ENCODE results near the gene CAT. TPM values are rescaled to one million over a fixed set of nuclear protein-coding genes. Genes with fewer than 3 reads are reported as not detected.

CAT gene
- polyA plus RNA-seq, 4 donors: 76.7 to 222 (median 101) TPM

GRCh38 chr11:34457607-34458006 is 18.9 kb downstream of the CAT start:
- Histone ChIP-seq H3K27me3 (ENCODE audit: control insufficient read depth in 3 of 3, insufficient read depth in 3 of 3, low read length in 3 of 3) (no peaks in the 10 kb centered on the region), H3K4me1 (ENCODE audit: control insufficient read depth in 3 of 3, insufficient read depth in 2 of 3, low read depth in 1 of 3, low read length in 2 of 3) (no peaks in the 10 kb centered on the region), H3K9me3 (ENCODE audit: control insufficient read depth in 2 of 2, insufficient read depth in 1 of 2, low read depth in 1 of 2, low read length in 1 of 2) (no peaks in the 10 kb centered on the region), H3K36me3 (ENCODE audit: control insufficient read depth in 3 of 3, insufficient read depth in 2 of 3, low read depth in 1 of 3, low read length in 3 of 3) (peaks cover 21 to 37% (median 28%) of the 10 kb centered on the region in 3 donors), H3K27ac (ENCODE audit: low read depth in 1 of 3, low read length in 2 of 3) (no peak overlapping the region), H3K4me3 (ENCODE audit: low read depth in 1 of 3, low read length in 3 of 3) (no peak overlapping the region)
- FAIRE-seq (no peak), DNase-seq (no peak)
- 91 to 92% (median 91%) methylated on average over 2 of the region's 2 CpGs for WGBS, 3 donors

- WGBS, 3 donors: 91 to 96% (median 92%) methylated on average over 4 of the region's 4 CpGs
- FAIRE-seq (no peak), DNase-seq (no peak)
- no peaks in the 10 kb centered on the region for H3K4me1 ChIP-seq (ENCODE audit: control insufficient read depth in 3 of 3, insufficient read depth in 2 of 3, low read depth in 1 of 3, low read length in 2 of 3)
- H3K4me3 ChIP-seq (ENCODE audit: low read depth in 1 of 3, low read length in 3 of 3): no peak overlapping the region
- peaks cover 24 to 36% (median 25%) of the 10 kb centered on the region in 3 donors for H3K36me3 ChIP-seq (ENCODE audit: control insufficient read depth in 3 of 3, insufficient read depth in 2 of 3, low read depth in 1 of 3, low read length in 3 of 3)
- H3K27me3 ChIP-seq (ENCODE audit: control insufficient read depth in 3 of 3, insufficient read depth in 3 of 3, low read length in 3 of 3): no peaks in the 10 kb centered on the region
- no peak overlapping the region for H3K27ac ChIP-seq (ENCODE audit: low read depth in 1 of 3, low read length in 2 of 3)
- H3K9me3 ChIP-seq (ENCODE audit: control insufficient read depth in 2 of 2, insufficient read depth in 1 of 2, low read depth in 1 of 2, low read length in 1 of 2): no peaks in the 10 kb centered on the region
Observed at GRCh38 chr11:34458525-34458924, 19.8 kb downstream of the CAT start.

GRCh38 chr11:34459507-34460162 is 20.9 kb downstream of the CAT start:
- 93 to 96% (median 95%) methylated on average over 3 of the region's 3 CpGs for WGBS, 3 donors
- no peak for DNase-seq
- FAIRE-seq: no peak
- Histone ChIP-seq H3K9me3 (ENCODE audit: control insufficient read depth in 2 of 2, insufficient read depth in 1 of 2, low read depth in 1 of 2, low read length in 1 of 2) (no peaks in the 10 kb centered on the region), H3K36me3 (ENCODE audit: control insufficient read depth in 3 of 3, insufficient read depth in 2 of 3, low read depth in 1 of 3, low read length in 3 of 3) (peaks cover 29 to 45% (median 31%) of the 10 kb centered on the region in 3 donors), H3K4me1 (ENCODE audit: control insufficient read depth in 3 of 3, insufficient read depth in 2 of 3, low read depth in 1 of 3, low read length in 2 of 3) (no peaks in the 10 kb centered on the region), H3K27me3 (ENCODE audit: control insufficient read depth in 3 of 3, insufficient read depth in 3 of 3, low read length in 3 of 3) (no peaks in the 10 kb centered on the region), H3K27ac (ENCODE audit: low read depth in 1 of 3, low read length in 2 of 3) (no peak overlapping the region), H3K4me3 (ENCODE audit: low read depth in 1 of 3, low read length in 3 of 3) (no peak overlapping the region)

- no peak for FAIRE-seq
- H3K36me3 ChIP-seq (ENCODE audit: control insufficient read depth in 3 of 3, insufficient read depth in 2 of 3, low read depth in 1 of 3, low read length in 3 of 3): peaks cover 30 to 49% (median 34%) of the 10 kb centered on the region in 3 donors
- H3K4me1 ChIP-seq (ENCODE audit: control insufficient read depth in 3 of 3, insufficient read depth in 2 of 3, low read depth in 1 of 3, low read length in 2 of 3): no peaks in the 10 kb centered on the region
- H3K4me3 ChIP-seq (ENCODE audit: low read depth in 1 of 3, low read length in 3 of 3): no peak overlapping the region
- no peaks in the 10 kb centered on the region for H3K9me3 ChIP-seq (ENCODE audit: control insufficient read depth in 2 of 2, insufficient read depth in 1 of 2, low read depth in 1 of 2, low read length in 1 of 2)
- H3K27ac ChIP-seq (ENCODE audit: low read depth in 1 of 3, low read length in 2 of 3): no peak overlapping the region
- no peaks in the 10 kb centered on the region for H3K27me3 ChIP-seq (ENCODE audit: control insufficient read depth in 3 of 3, insufficient read depth in 3 of 3, low read length in 3 of 3)
- no peak for DNase-seq
- WGBS, 3 donors: 81 to 90% (median 82%) methylated on average over 4 of the region's 4 CpGs
Observed at GRCh38 chr11:34460278-34460677, 21.5 kb downstream of the CAT start.

GRCh38 chr11:34461215-34461614 is 22.5 kb downstream of the CAT start:
- no peak for FAIRE-seq
- Histone ChIP-seq H3K27ac (ENCODE audit: low read depth in 1 of 3, low read length in 2 of 3) (no peak overlapping the region), H3K4me3 (ENCODE audit: low read depth in 1 of 3, low read length in 3 of 3) (no peak overlapping the region), H3K36me3 (ENCODE audit: control insufficient read depth in 3 of 3, insufficient read depth in 2 of 3, low read depth in 1 of 3, low read length in 3 of 3) (peaks cover 32 to 47% (median 34%) of the 10 kb centered on the region in 3 donors), H3K27me3 (ENCODE audit: control insufficient read depth in 3 of 3, insufficient read depth in 3 of 3, low read length in 3 of 3) (no peaks in the 10 kb centered on the region), H3K4me1 (ENCODE audit: control insufficient read depth in 3 of 3, insufficient read depth in 2 of 3, low read depth in 1 of 3, low read length in 2 of 3) (no peaks in the 10 kb centered on the region), H3K9me3 (ENCODE audit: control insufficient read depth in 2 of 2, insufficient read depth in 1 of 2, low read depth in 1 of 2, low read length in 1 of 2) (peaks cover 0 to 4% of the 10 kb centered on the region in 2 donors)
- 92 to 96% (median 92%) methylated on average over 14 of the region's 14 CpGs for WGBS, 3 donors
- no peak for DNase-seq

GRCh38 chr11:34464591-34465051 is 25.9 kb downstream of the CAT start:
- H3K36me3 ChIP-seq (ENCODE audit: control insufficient read depth in 3 of 3, insufficient read depth in 2 of 3, low read depth in 1 of 3, low read length in 3 of 3): peaks cover 27 to 47% (median 35%) of the 10 kb centered on the region in 3 donors
- FAIRE-seq: no peak

GRCh38 chr11:34466802-34467488 is 28.2 kb downstream of the CAT start:
- FAIRE-seq (no peak), DNase-seq (no peak)
- no peaks in the 10 kb centered on the region for H3K27me3 ChIP-seq (ENCODE audit: control insufficient read depth in 3 of 3, insufficient read depth in 3 of 3, low read length in 3 of 3)
- no peak overlapping the region for H3K27ac ChIP-seq (ENCODE audit: low read depth in 1 of 3, low read length in 2 of 3)
- H3K36me3 ChIP-seq (ENCODE audit: control insufficient read depth in 3 of 3, insufficient read depth in 2 of 3, low read depth in 1 of 3, low read length in 3 of 3): peaks cover 27 to 49% (median 32%) of the 10 kb centered on the region in 3 donors
- no peak overlapping the region for H3K4me3 ChIP-seq (ENCODE audit: low read depth in 1 of 3, low read length in 3 of 3)
- peaks cover 0 to 6% of the 10 kb centered on the region in 2 donors for H3K9me3 ChIP-seq (ENCODE audit: control insufficient read depth in 2 of 2, insufficient read depth in 1 of 2, low read depth in 1 of 2, low read length in 1 of 2)
- no peaks in the 10 kb centered on the region for H3K4me1 ChIP-seq (ENCODE audit: control insufficient read depth in 3 of 3, insufficient read depth in 2 of 3, low read depth in 1 of 3, low read length in 2 of 3)
- WGBS, 3 donors: 81 to 96% (median 96%) methylated on average over 3 of the region's 3 CpGs

More at GRCh38 chr11:34464591-34465051, 25.9 kb downstream of the CAT start:
- Histone ChIP-seq H3K4me1 (ENCODE audit: control insufficient read depth in 3 of 3, insufficient read depth in 2 of 3, low read depth in 1 of 3, low read length in 2 of 3) (no peaks in the 10 kb centered on the region), H3K4me3 (ENCODE audit: low read depth in 1 of 3, low read length in 3 of 3) (no peak overlapping the region), H3K27me3 (ENCODE audit: control insufficient read depth in 3 of 3, insufficient read depth in 3 of 3, low read length in 3 of 3) (no peaks in the 10 kb centered on the region), H3K9me3 (ENCODE audit: control insufficient read depth in 2 of 2, insufficient read depth in 1 of 2, low read depth in 1 of 2, low read length in 1 of 2) (peaks cover 0 to 6% of the 10 kb centered on the region in 2 donors), H3K27ac (ENCODE audit: low read depth in 1 of 3, low read length in 2 of 3) (no peak overlapping the region)
- DNase-seq: no peak
- 74 to 84% (median 83%) methylated on average over 7 of the region's 7 CpGs for WGBS, 3 donors

GRCh38 chr11:34468209-34468841 is 29.6 kb downstream of the CAT start:
- peak; percentile 12 to 36 for DNase-seq

More at GRCh38 chr11:34468209-34468841, 29.6 kb downstream of the CAT start:
- 76 to 80% (median 80%) methylated on average over 8 of the region's 8 CpGs for WGBS, 3 donors
- Histone ChIP-seq H3K36me3 (ENCODE audit: control insufficient read depth in 3 of 3, insufficient read depth in 2 of 3, low read depth in 1 of 3, low read length in 3 of 3) (peaks cover 27 to 51% (median 28%) of the 10 kb centered on the region in 3 donors), H3K4me1 (ENCODE audit: control insufficient read depth in 3 of 3, insufficient read depth in 2 of 3, low read depth in 1 of 3, low read length in 2 of 3) (no peaks in the 10 kb centered on the region), H3K9me3 (ENCODE audit: control insufficient read depth in 2 of 2, insufficient read depth in 1 of 2, low read depth in 1 of 2, low read length in 1 of 2) (peaks cover 0 to 6% of the 10 kb centered on the region in 2 donors), H3K27ac (ENCODE audit: low read depth in 1 of 3, low read length in 2 of 3) (no peak overlapping the region), H3K27me3 (ENCODE audit: control insufficient read depth in 3 of 3, insufficient read depth in 3 of 3, low read length in 3 of 3) (no peaks in the 10 kb centered on the region), H3K4me3 (ENCODE audit: low read depth in 1 of 3, low read length in 3 of 3) (no peak overlapping the region)
- no peak for FAIRE-seq

Data from small intestine (tissue), 7 donors.